Measurements from ENCODE around the gene DYSF. TPM values are rescaled to one million over a fixed set of nuclear protein-coding genes. Genes with fewer than 3 reads are reported as not detected.

Gene DYSF
- total RNA-seq, 4 donors from 2014 or later, result 1.7 to 5.0 (median 2.6) TPM

DNA sequence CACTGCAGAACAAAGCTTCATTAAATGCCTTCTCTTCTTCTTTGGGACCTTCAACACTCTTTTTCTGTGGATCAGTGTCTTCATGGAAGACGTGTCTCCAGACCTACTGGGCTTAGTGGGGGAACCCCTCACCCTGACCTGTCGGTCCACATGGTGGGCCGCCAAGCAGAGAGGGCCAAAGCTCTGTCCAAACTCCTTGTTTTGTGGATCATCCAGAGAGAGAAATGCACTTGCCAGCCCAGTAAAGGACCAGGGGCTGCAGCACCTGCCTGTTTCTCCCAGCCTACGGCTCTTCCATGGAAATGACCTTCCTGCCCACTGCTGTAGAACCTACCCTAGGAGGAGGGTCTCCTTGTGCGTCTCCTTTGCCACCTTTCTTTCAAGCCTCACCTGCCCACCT, 25.9 kb downstream of the DYSF start:
- Histone ChIP-seq H3K4me1 (no peaks in the 10 kb centered on the region), H3K27me3 (no peaks in the 10 kb centered on the region), H3K9me3 (no peaks in the 10 kb centered on the region), H3K27ac (no peak overlapping the region), H3K36me3 (no peaks in the 10 kb centered on the region), H3K4me3 (no peak overlapping the region)
- no peak for DNase-seq (ENCODE audit: low spot score in 2 of 2)
- no peak for TF ChIP-seq POLR2AphosphoS5 (IDR thresholded peaks at IDR 0.05)
- TF ChIP-seq POLR2A (IDR thresholded peaks at IDR 0.05), result no peak
- TF ChIP-seq, protein P1, sequence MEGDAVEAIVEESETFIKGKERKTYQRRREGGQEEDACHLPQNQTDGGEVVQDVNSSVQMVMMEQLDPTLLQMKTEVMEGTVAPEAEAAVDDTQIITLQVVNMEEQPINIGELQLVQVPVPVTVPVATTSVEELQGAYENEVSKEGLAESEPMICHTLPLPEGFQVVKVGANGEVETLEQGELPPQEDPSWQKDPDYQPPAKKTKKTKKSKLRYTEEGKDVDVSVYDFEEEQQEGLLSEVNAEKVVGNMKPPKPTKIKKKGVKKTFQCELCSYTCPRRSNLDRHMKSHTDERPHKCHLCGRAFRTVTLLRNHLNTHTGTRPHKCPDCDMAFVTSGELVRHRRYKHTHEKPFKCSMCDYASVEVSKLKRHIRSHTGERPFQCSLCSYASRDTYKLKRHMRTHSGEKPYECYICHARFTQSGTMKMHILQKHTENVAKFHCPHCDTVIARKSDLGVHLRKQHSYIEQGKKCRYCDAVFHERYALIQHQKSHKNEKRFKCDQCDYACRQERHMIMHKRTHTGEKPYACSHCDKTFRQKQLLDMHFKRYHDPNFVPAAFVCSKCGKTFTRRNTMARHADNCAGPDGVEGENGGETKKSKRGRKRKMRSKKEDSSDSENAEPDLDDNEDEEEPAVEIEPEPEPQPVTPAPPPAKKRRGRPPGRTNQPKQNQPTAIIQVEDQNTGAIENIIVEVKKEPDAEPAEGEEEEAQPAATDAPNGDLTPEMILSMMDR (IDR thresholded peaks at IDR 0.05), result no peak
- no peak for TF ChIP-seq EP300 (IDR thresholded peaks at IDR 0.05)
- 89% methylated on average over 5 of the region's 5 CpGs for WGBS

DNA sequence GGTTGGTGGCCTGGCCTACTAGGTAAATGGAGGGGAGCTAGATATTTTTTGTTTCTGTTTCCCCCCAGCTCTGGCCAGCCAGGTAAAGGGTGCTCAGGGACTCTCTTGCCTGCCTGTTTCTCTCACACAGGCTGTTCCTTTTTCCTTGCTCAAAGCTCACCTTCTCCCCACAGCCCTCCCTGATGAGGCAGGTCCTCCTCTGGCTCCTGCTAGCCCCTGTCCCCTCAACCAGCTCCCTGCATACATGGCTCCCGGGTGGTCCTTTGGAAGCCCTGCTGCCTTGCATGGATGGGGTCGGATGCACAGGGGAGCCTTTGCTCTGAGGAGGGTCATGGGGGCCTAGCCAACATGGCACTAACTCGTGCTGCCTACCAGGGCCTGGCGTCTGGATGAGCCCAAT, 27.8 kb downstream of the DYSF start:
- no peak for TF ChIP-seq POLR2A (IDR thresholded peaks at IDR 0.05)
- no peak for TF ChIP-seq POLR2AphosphoS5 (IDR thresholded peaks at IDR 0.05)
- TF ChIP-seq, protein P1 (IDR thresholded peaks at IDR 0.05), result no peak
- TF ChIP-seq EP300 (IDR thresholded peaks at IDR 0.05), result no peak
- DNase-seq (ENCODE audit: low spot score in 2 of 2), result no peak
- Histone ChIP-seq H3K27ac (no peak overlapping the region), H3K9me3 (no peaks in the 10 kb centered on the region), H3K27me3 (no peaks in the 10 kb centered on the region), H3K36me3 (no peaks in the 10 kb centered on the region), H3K4me1 (no peaks in the 10 kb centered on the region), H3K4me3 (no peak overlapping the region)
- WGBS, result 92% methylated on average over 4 of the region's 4 CpGs

- WGBS, result 59% methylated on average over 4 of the region's 4 CpGs
- no peaks in the 10 kb centered on the region for H3K36me3 ChIP-seq
- no peak overlapping the region for H3K27ac ChIP-seq
- TF ChIP-seq POLR2AphosphoS5 (IDR thresholded peaks at IDR 0.05), result no peak
- TF ChIP-seq, protein P1 (IDR thresholded peaks at IDR 0.05), result no peak
- no peak for TF ChIP-seq POLR2A (IDR thresholded peaks at IDR 0.05)
- TF ChIP-seq EP300 (IDR thresholded peaks at IDR 0.05), result no peak
- no peaks in the 10 kb centered on the region for H3K4me1 ChIP-seq
- H3K27me3 ChIP-seq, result no peaks in the 10 kb centered on the region
- no peak for DNase-seq (ENCODE audit: low spot score in 2 of 2)
- no peaks in the 10 kb centered on the region for H3K9me3 ChIP-seq
- H3K4me3 ChIP-seq, result no peak overlapping the region
Measured at GRCh38 chr2:71482055-71482454, 28.7 kb downstream of the DYSF start.

- Histone ChIP-seq H3K36me3 (no peaks in the 10 kb centered on the region), H3K27me3 (no peaks in the 10 kb centered on the region), H3K4me3 (no peak overlapping the region), H3K4me1 (no peaks in the 10 kb centered on the region), H3K27ac (no peak overlapping the region), H3K9me3 (no peaks in the 10 kb centered on the region)
- WGBS, result 94% methylated on average over 10 of the region's 10 CpGs
- no peak for DNase-seq (ENCODE audit: low spot score in 2 of 2)
- TF ChIP-seq, protein P1 (IDR thresholded peaks at IDR 0.05), result no peak
Measured at GRCh38 chr2:71483246-71483645, 29.9 kb downstream of the DYSF start.

DNA sequence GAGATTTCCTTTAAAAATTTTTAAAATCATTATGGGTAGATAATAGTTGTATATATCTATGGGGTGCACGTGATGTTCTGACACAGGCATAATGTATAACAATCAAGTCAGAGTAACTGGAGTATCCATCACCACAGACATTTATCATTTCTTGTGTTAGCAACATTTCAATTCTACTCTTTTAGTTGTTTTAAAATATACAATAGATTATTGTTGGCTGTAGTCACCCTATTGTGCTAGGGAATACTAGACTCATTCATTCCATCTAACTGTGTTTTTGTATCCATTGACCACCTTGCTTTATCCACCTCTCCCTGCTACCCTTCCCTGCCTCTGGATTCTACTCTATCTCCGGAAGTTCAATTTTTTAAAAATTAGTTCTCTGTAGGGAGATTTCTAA, 31.0 kb downstream of the DYSF start:
- Histone ChIP-seq H3K9me3 (no peaks in the 10 kb centered on the region), H3K4me3 (no peak overlapping the region), H3K4me1 (no peaks in the 10 kb centered on the region), H3K36me3 (no peaks in the 10 kb centered on the region), H3K27me3 (no peaks in the 10 kb centered on the region), H3K27ac (no peak overlapping the region)
- no peak for DNase-seq (ENCODE audit: low spot score in 2 of 2)
- TF ChIP-seq, protein P1 (IDR thresholded peaks at IDR 0.05), result no peak
- TF ChIP-seq POLR2AphosphoS5 (IDR thresholded peaks at IDR 0.05) (no peak), POLR2A (IDR thresholded peaks at IDR 0.05) (no peak), EP300 (IDR thresholded peaks at IDR 0.05) (no peak)
- 90% methylated on average over 2 of the region's 2 CpGs for WGBS
